ENCODE data around the gene CCT8L2.
"Not testable (repeated sequence)": the region's sequence is repeated elsewhere in the genome, so short reads cannot be mapped to it uniquely, and the experiment has no call there.

The CCT8L2 gene

DNA sequence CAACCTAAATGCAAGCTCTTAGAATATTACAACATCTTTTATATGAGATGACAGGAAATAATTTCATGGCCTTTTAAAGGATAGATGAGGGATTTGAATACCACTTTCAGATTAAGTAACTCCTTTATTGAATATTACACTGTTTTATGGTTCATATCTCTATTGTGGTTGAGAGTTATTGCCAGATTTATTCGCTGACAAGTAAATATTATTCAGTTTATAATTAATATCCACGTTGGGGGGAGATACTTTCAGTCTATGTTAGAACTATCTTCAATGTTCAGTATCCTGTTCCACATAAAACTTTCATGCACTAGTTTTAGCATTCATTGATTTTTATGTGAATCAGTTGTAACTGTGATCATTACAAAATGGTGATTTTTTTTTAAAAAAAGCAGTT, 32.4 kb upstream of the CCT8L2 start:
- not testable (repeated sequence) for H2BK5ac ChIP-seq (ENCODE audit: low read depth, low read length, poor library complexity); H3K4me3 ChIP-seq (ENCODE audit: low read depth, low read length); H3K9ac ChIP-seq (ENCODE audit: low read length); H3K18ac ChIP-seq (ENCODE audit: low read length); H3K14ac ChIP-seq (ENCODE audit: low read length); H3K27me3 ChIP-seq (ENCODE audit: insufficient read depth, low read length); H4K8ac ChIP-seq (ENCODE audit: low read depth, low read length); H4K12ac ChIP-seq (ENCODE audit: low read depth, low read length); H3K4ac ChIP-seq (ENCODE audit: low read depth, low read length); H2BK120ac ChIP-seq (ENCODE audit: insufficient read depth, low read length, poor library complexity); H2AK5ac ChIP-seq (ENCODE audit: low read length); H2BK12ac ChIP-seq (ENCODE audit: low read length); H3K9me3 ChIP-seq (ENCODE audit: insufficient read depth, low read depth, low read length); H3K79me2 ChIP-seq (ENCODE audit: control insufficient read depth, insufficient read depth, low read length, poor library complexity); H3K36me3 ChIP-seq (ENCODE audit: control insufficient read depth in 1 of 2, insufficient read depth in 2 of 2, low read length in 2 of 2); H2AFZ ChIP-seq (ENCODE audit: insufficient read depth, low read length, poor library complexity); H3K4me2 ChIP-seq (ENCODE audit: low read length); H3K4me1 ChIP-seq (ENCODE audit: control insufficient read depth in 1 of 2, insufficient read depth in 2 of 2, low read length in 2 of 2); H3K27ac ChIP-seq (ENCODE audit: low read depth, low read length); H4K91ac ChIP-seq (ENCODE audit: low read depth, low read length); DNase-seq; H3K23ac ChIP-seq (ENCODE audit: low read length); H3K79me1 ChIP-seq (ENCODE audit: low read length)
- WGBS (ENCODE audit: extremely low coverage, insufficient coverage, insufficient read length): no CpG with 5 or more reads among the region's 2 CpGs

DNA sequence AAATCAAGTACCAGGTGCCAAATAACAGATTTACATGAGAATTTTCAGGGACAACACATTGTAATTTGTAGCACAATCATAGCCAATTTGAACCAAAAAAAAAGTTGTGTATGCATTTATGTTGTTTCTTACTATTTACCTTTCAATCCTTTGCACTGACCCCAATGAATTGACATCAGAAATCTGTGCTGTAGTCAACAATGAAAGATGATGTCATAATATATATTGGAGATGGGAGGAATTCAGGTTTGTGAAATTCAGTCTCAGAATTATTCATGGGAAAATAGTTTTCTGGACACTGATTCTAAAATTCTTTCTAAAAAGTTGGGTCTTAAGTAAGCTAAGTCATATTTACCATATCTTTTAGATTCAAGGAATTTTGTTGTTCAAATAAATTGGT, 31.0 kb upstream of the CCT8L2 start:
- H3K9ac ChIP-seq (ENCODE audit: low read length); H3K9me3 ChIP-seq (ENCODE audit: insufficient read depth, low read depth, low read length); H3K36me3 ChIP-seq (ENCODE audit: control insufficient read depth in 1 of 2, insufficient read depth in 2 of 2, low read length in 2 of 2); H3K27me3 ChIP-seq (ENCODE audit: insufficient read depth, low read length); H3K79me2 ChIP-seq (ENCODE audit: control insufficient read depth, insufficient read depth, low read length, poor library complexity); H2BK12ac ChIP-seq (ENCODE audit: low read length); H3K4me1 ChIP-seq (ENCODE audit: control insufficient read depth in 1 of 2, insufficient read depth in 2 of 2, low read length in 2 of 2); H3K14ac ChIP-seq (ENCODE audit: low read length); DNase-seq; H3K4me2 ChIP-seq (ENCODE audit: low read length); H2AK5ac ChIP-seq (ENCODE audit: low read length); H3K23ac ChIP-seq (ENCODE audit: low read length); H4K8ac ChIP-seq (ENCODE audit: low read depth, low read length); H4K12ac ChIP-seq (ENCODE audit: low read depth, low read length); H2AFZ ChIP-seq (ENCODE audit: insufficient read depth, low read length, poor library complexity); H4K91ac ChIP-seq (ENCODE audit: low read depth, low read length); H2BK5ac ChIP-seq (ENCODE audit: low read depth, low read length, poor library complexity); H3K4ac ChIP-seq (ENCODE audit: low read depth, low read length); H3K79me1 ChIP-seq (ENCODE audit: low read length); H3K18ac ChIP-seq (ENCODE audit: low read length); H3K4me3 ChIP-seq (ENCODE audit: low read depth, low read length); H2BK120ac ChIP-seq (ENCODE audit: insufficient read depth, low read length, poor library complexity); H3K27ac ChIP-seq (ENCODE audit: low read depth, low read length): not testable (repeated sequence)

DNA sequence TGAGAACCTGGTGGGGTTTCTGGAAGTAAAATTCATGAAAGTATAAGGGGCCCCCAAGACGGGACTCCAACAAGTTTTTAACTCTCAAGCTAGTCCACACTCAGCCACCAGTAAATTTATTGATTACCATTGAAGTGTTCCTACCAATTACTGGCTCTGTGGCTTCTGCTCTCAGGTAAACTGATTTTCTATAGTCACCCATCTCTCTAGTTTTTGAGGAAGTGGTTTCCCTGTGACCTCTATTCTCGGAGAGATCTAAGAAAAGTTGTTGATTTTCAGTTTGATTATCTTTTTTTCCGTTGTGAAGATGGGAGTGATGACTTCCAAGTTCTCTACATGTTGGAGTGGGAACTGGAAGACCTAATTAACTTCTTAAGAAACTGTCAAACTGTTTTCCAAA, 24.9 kb upstream of the CCT8L2 start:
- not testable (repeated sequence) for H3K4me1 ChIP-seq (ENCODE audit: control insufficient read depth in 1 of 2, insufficient read depth in 2 of 2, low read length in 2 of 2); H2BK12ac ChIP-seq (ENCODE audit: low read length); H3K18ac ChIP-seq (ENCODE audit: low read length); H3K4ac ChIP-seq (ENCODE audit: low read depth, low read length); H4K8ac ChIP-seq (ENCODE audit: low read depth, low read length); H2AFZ ChIP-seq (ENCODE audit: insufficient read depth, low read length, poor library complexity); H4K91ac ChIP-seq (ENCODE audit: low read depth, low read length); H3K27me3 ChIP-seq (ENCODE audit: insufficient read depth, low read length); H2BK5ac ChIP-seq (ENCODE audit: low read depth, low read length, poor library complexity); H3K27ac ChIP-seq (ENCODE audit: low read depth, low read length); H2AK5ac ChIP-seq (ENCODE audit: low read length); H4K12ac ChIP-seq (ENCODE audit: low read depth, low read length); H3K79me1 ChIP-seq (ENCODE audit: low read length); H3K14ac ChIP-seq (ENCODE audit: low read length); H3K79me2 ChIP-seq (ENCODE audit: control insufficient read depth, insufficient read depth, low read length, poor library complexity); H3K23ac ChIP-seq (ENCODE audit: low read length); H3K36me3 ChIP-seq (ENCODE audit: control insufficient read depth in 1 of 2, insufficient read depth in 2 of 2, low read length in 2 of 2); H3K9ac ChIP-seq (ENCODE audit: low read length); DNase-seq; H2BK120ac ChIP-seq (ENCODE audit: insufficient read depth, low read length, poor library complexity); H3K4me2 ChIP-seq (ENCODE audit: low read length); H3K4me3 ChIP-seq (ENCODE audit: low read depth, low read length); H3K9me3 ChIP-seq (ENCODE audit: insufficient read depth, low read depth, low read length)
- WGBS (ENCODE audit: extremely low coverage, insufficient coverage, insufficient read length): no CpG with 5 or more reads among the region's 3 CpGs

DNA sequence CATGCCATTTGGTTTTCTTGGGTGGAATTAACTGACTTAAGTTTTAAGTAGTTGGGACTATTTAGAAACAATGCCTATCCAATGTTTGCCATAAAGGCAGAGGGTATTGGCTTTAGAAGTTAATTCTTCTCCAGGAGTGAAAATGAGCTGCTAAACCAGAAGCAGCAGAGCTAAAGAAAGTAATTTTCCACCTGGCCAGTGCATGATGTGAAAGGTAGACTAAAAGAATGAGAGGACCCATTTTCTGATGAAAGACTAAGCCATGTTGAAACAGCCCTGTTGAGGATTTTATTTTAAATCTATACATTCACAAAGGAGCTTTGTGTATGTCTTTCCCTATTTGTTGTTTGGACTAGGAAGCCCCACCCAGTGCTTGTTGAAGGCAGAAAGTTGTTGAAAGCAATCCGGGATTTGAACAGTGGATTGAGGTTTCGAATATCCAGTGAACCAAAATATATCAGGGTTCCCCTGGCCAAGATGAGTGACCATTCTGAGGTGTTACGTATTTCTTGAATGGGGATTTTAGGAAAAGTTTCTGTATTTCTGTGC, 23.9 kb upstream of the CCT8L2 start:
- not testable (repeated sequence) for H3K79me1 ChIP-seq (ENCODE audit: low read length); H2BK120ac ChIP-seq (ENCODE audit: insufficient read depth, low read length, poor library complexity); H3K27me3 ChIP-seq (ENCODE audit: insufficient read depth, low read length); DNase-seq; H3K9me3 ChIP-seq (ENCODE audit: insufficient read depth, low read depth, low read length); H3K9ac ChIP-seq (ENCODE audit: low read length); H2BK5ac ChIP-seq (ENCODE audit: low read depth, low read length, poor library complexity); H2AK5ac ChIP-seq (ENCODE audit: low read length); H2AFZ ChIP-seq (ENCODE audit: insufficient read depth, low read length, poor library complexity); H4K12ac ChIP-seq (ENCODE audit: low read depth, low read length); H3K4me2 ChIP-seq (ENCODE audit: low read length); H3K27ac ChIP-seq (ENCODE audit: low read depth, low read length); H3K23ac ChIP-seq (ENCODE audit: low read length); H3K4me1 ChIP-seq (ENCODE audit: control insufficient read depth in 1 of 2, insufficient read depth in 2 of 2, low read length in 2 of 2); H4K91ac ChIP-seq (ENCODE audit: low read depth, low read length); H3K4ac ChIP-seq (ENCODE audit: low read depth, low read length); H3K18ac ChIP-seq (ENCODE audit: low read length); H4K8ac ChIP-seq (ENCODE audit: low read depth, low read length); H3K79me2 ChIP-seq (ENCODE audit: control insufficient read depth, insufficient read depth, low read length, poor library complexity); H3K14ac ChIP-seq (ENCODE audit: low read length); H3K36me3 ChIP-seq (ENCODE audit: control insufficient read depth in 1 of 2, insufficient read depth in 2 of 2, low read length in 2 of 2); H3K4me3 ChIP-seq (ENCODE audit: low read depth, low read length); H2BK12ac ChIP-seq (ENCODE audit: low read length)
- WGBS (ENCODE audit: extremely low coverage, insufficient coverage, insufficient read length): no CpG with 5 or more reads among the region's 3 CpGs
